Ovary (tissue), 3 donors: ENCODE measurements around the gene BAIAP2L1.

ENCODE experiments used
- CTCF ChIP-seq, 3 donors: fragments of 450-650 bp in 2 of 3; fragments of 200-600 bp in 1 of 3; IDR thresholded peaks; one replicate each; pipeline versions ENCODE4 v1.5.1 to v1.8.0; 2016 to 2022; ENCODE audit warnings: antibody characterized with exemption in 3 of 3, mild to moderate bottlenecking in 1 of 3
- EP300 ChIP-seq: sonication (generic); formaldehyde crosslinking; IDR thresholded peaks from one replicate; pipeline ENCODE4 v1.6.1; 2017; ENCODE audit warnings: antibody characterized with exemption
- donor health status: DM: no; HTN: no; CAD: no.

GRCh38 chr7:98348726-98349474 lies 52.0 kb downstream of the BAIAP2L1 start:
- TF ChIP-seq CTCF (IDR thresholded peaks at IDR 0.05) (no peak), EP300 (no peak)
